Activated T-helper 9 cell treated with anti-CD3 and anti-CD28 coated beads, Interleukin-2, amount 50 U/mL, for 16 hours (primary cell): ENCODE results near the gene ERGIC1.
"Not testable (repeated sequence)": the region's sequence is repeated elsewhere in the genome, so short reads cannot be mapped to it uniquely, and the experiment has no call there.

Experiments
- DNase-seq: peaks from one replicate; pipeline ENCODE4 v3.0.0-alpha.2; 2020; ENCODE audit warnings: low read depth

ERGIC1 gene

GRCh38 chr5:172833686-172834414 is at the start of gene ERGIC1:
Gene ERGIC1 (plus strand): TSS chr5:172834251. CDS start chr5:172834414, 163 bp downstream.
- peak; percentile 51 for DNase-seq

GRCh38 chr5:172785429-172786088 is 48.5 kb upstream of the ERGIC1 start:
- DNase-seq: no peak

- DNase-seq: no peak
Observed at GRCh38 chr5:172786736-172787462, 47.2 kb upstream of the ERGIC1 start.

- not testable (repeated sequence) for DNase-seq
Observed at GRCh38 chr5:172787538-172787937, 46.5 kb upstream of the ERGIC1 start.

- no peak for DNase-seq
Observed at GRCh38 chr5:172788771-172789686, 45.0 kb upstream of the ERGIC1 start.

- no peak for DNase-seq
Observed at GRCh38 chr5:172789687-172790495, 44.2 kb upstream of the ERGIC1 start.

GRCh38 chr5:172790496-172790889 is 43.6 kb upstream of the ERGIC1 start:
- DNase-seq: no peak

- DNase-seq: no peak
Observed at GRCh38 chr5:172791286-172791685, 42.8 kb upstream of the ERGIC1 start.

GRCh38 chr5:172791726-172792445 is 42.2 kb upstream of the ERGIC1 start:
- no peak for DNase-seq

GRCh38 chr5:172792701-172793570 is 41.1 kb upstream of the ERGIC1 start:
- no peak for DNase-seq

- no peak for DNase-seq
Observed at GRCh38 chr5:172793577-172794488, 40.2 kb upstream of the ERGIC1 start.

GRCh38 chr5:172795318-172795977 is 38.6 kb upstream of the ERGIC1 start:
- no peak for DNase-seq

- no peak for DNase-seq
Observed at GRCh38 chr5:172796306-172796705, 37.7 kb upstream of the ERGIC1 start.

GRCh38 chr5:172797771-172798191 is 36.3 kb upstream of the ERGIC1 start:
- no peak for DNase-seq

GRCh38 chr5:172798422-172799215 is 35.4 kb upstream of the ERGIC1 start:
- DNase-seq: no peak

- DNase-seq: no peak
Observed at GRCh38 chr5:172799416-172799815, 34.6 kb upstream of the ERGIC1 start.

GRCh38 chr5:172800088-172800551 is 33.9 kb upstream of the ERGIC1 start:
- no peak for DNase-seq
